Smooth muscle cell (in vitro differentiated cells): Measurements from ENCODE around the gene CAMSAP1. TPM values are rescaled to one million over a fixed set of nuclear protein-coding genes. Genes with fewer than 3 reads are reported as not detected.

ENCODE experiments used
- DNase-seq: peaks from one replicate; lab custom pipeline; 2025; ENCODE audit not compliant: unreplicated experiment; lab: John Stamatoyannopoulos, UW
- H2AFZ ChIP-seq: fragments of 200-600 bp; sonication (generic); 2 replicates; pipeline ENCODE4 v1.6.0; 2016; ENCODE audit warnings: antibody characterized with exemption, low read depth, mild to moderate bottlenecking
- H3F3A ChIP-seq: fragments of 200-600 bp; sonication (generic); 2 replicates; pipeline ENCODE4 v1.6.0; 2017; ENCODE audit warnings: antibody characterized with exemption, low read depth
- H3K27ac ChIP-seq: fragments of 200-600 bp; sonication (generic); 2 replicates; pipeline ENCODE4 v1.5.1; 2016; ENCODE audit warnings: low read depth, mild to moderate bottlenecking
- H3K27me3 ChIP-seq: fragments of 200-600 bp; sonication (generic); 2 replicates; pipeline ENCODE4 v1.6.1; 2016; ENCODE audit warnings: low read depth, mild to moderate bottlenecking
- H3K36me3 ChIP-seq: fragments of 200-600 bp; sonication (generic); 2 replicates; pipeline ENCODE4 v1.5.1; 2016; ENCODE audit warnings: low read depth
- H3K4me1 ChIP-seq: fragments of 200-600 bp; sonication (generic); 2 replicates; pipeline ENCODE4 v1.5.1; 2016; ENCODE audit warnings: low read depth
- H3K4me2 ChIP-seq: fragments of 200-600 bp; sonication (generic); 2 replicates; pipeline ENCODE4 v1.6.0; 2016; ENCODE audit warnings: mild to moderate bottlenecking
- H3K4me3 ChIP-seq: fragments of 200-600 bp; sonication (generic); 2 replicates; pipeline ENCODE4 v1.5.1; 2016; ENCODE audit warnings: mild to moderate bottlenecking
- H3K79me2 ChIP-seq: fragments of 200-600 bp; sonication (generic); 2 replicates; pipeline ENCODE4 v1.6.0; 2016; ENCODE audit warnings: low read depth, mild to moderate bottlenecking
- H3K9ac ChIP-seq: fragments of 200-600 bp; sonication (generic); 2 replicates; pipeline ENCODE4 v1.6.0; 2016; ENCODE audit warnings: low read depth
- H3K9me3 ChIP-seq: fragments of 200-600 bp; sonication (generic); replicated peaks from 2 replicates; pipeline ENCODE4 v1.5.1; 2016; ENCODE audit warnings: low read depth
- H4K20me1 ChIP-seq: fragments of 200-600 bp; sonication (generic); 2 replicates; pipeline ENCODE4 v1.6.0; 2016; ENCODE audit warnings: low read depth
- WGBS: methylation state at CpG from one replicate; pipeline ENCODE4 v1.1.7; 2016; ENCODE audit warnings: low lambda C conversion rate; 5-methylcytosine and 5-hydroxymethylcytosine counted together
- polyA plus RNA-seq: library from polyadenylated mRNA; unstranded; fragments of >200 nt; fragmentation: Nextera tagmentation; extraction: Ambion mirVana; gene quantifications from 2 replicates; pipeline ENCODE4 v1.2.1, GENCODE V29; 2016
- total RNA-seq: library from RNA; depleted of rRNA; stranded (reverse); fragments of >200 nt; gene quantifications from 2 replicates; pipeline ENCODE4 v1.2.3, GENCODE V29; 2014
- TF ChIP-seq, protein P1 (sequence below): fragments of 200-600 bp; sonication (generic); IDR thresholded peaks from 2 replicates; pipeline ENCODE4 v1.5.1; 2017; ENCODE audit warnings: borderline replicate concordance, mild to moderate bottlenecking, antibody characterized with exemption; ENCODE audit not compliant: insufficient read depth, poor library complexity, severe bottlenecking

Gene CAMSAP1
- total and polyA plus RNA-seq, 2 experiments from 2014 or later: 5.4 to 17.8 TPM

DNA sequence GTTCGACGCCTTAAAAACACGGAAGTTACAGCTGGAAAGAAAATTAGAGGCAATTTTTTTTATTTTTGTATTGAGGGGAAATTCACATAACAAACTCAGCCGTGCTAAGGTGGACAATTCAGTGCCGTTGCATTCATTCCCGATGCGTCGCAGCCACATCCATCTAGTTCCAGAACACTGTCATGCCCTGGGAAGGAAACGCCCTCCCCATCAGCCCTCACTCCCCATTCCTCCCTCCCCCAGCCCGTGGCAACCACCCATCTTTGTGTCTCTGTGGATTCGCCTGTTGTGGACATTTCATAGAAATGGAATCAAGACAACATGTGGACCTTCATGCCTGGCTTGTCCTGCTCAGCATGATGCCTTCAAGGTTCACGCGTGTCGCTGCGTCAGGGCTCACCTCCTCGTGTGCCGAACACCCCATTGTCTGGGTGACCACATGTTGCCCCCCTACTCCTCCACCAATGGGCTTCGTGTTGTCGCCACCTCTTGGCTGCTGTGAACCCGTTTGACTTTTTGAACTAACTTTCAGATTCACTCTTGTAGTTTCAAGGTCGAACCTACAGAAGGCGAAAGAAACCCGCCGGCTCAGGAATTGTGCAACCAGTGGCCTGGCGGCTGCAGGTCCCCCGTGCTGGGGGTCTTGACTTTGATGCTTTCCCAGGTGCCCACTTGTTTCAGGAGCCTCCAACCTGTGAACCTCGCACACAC lies 17.4 kb upstream of the CAMSAP1 start:
- peaks cover 33% of the 10 kb centered on the region for H4K20me1 ChIP-seq
- no peak overlapping the region for H2AFZ ChIP-seq
- H3F3A ChIP-seq: no peaks in the 10 kb centered on the region
- TF ChIP-seq, protein P1, sequence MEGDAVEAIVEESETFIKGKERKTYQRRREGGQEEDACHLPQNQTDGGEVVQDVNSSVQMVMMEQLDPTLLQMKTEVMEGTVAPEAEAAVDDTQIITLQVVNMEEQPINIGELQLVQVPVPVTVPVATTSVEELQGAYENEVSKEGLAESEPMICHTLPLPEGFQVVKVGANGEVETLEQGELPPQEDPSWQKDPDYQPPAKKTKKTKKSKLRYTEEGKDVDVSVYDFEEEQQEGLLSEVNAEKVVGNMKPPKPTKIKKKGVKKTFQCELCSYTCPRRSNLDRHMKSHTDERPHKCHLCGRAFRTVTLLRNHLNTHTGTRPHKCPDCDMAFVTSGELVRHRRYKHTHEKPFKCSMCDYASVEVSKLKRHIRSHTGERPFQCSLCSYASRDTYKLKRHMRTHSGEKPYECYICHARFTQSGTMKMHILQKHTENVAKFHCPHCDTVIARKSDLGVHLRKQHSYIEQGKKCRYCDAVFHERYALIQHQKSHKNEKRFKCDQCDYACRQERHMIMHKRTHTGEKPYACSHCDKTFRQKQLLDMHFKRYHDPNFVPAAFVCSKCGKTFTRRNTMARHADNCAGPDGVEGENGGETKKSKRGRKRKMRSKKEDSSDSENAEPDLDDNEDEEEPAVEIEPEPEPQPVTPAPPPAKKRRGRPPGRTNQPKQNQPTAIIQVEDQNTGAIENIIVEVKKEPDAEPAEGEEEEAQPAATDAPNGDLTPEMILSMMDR: no peak
- no peak overlapping the region for H3K4me3 ChIP-seq
- no peaks in the 10 kb centered on the region for H3K79me2 ChIP-seq
- 94% methylated on average over 27 of the region's 27 CpGs for whole genome bisulfite sequencing
- H3K4me1 ChIP-seq: no peaks in the 10 kb centered on the region
- no peak overlapping the region for H3K27ac ChIP-seq
- H3K9ac ChIP-seq: no peak overlapping the region
- H3K36me3 ChIP-seq: no peaks in the 10 kb centered on the region
- H3K9me3 ChIP-seq: no peaks in the 10 kb centered on the region
- no peaks in the 10 kb centered on the region for H3K27me3 ChIP-seq
- no peak for DNase-seq
- no peak overlapping the region for H3K4me2 ChIP-seq

DNA sequence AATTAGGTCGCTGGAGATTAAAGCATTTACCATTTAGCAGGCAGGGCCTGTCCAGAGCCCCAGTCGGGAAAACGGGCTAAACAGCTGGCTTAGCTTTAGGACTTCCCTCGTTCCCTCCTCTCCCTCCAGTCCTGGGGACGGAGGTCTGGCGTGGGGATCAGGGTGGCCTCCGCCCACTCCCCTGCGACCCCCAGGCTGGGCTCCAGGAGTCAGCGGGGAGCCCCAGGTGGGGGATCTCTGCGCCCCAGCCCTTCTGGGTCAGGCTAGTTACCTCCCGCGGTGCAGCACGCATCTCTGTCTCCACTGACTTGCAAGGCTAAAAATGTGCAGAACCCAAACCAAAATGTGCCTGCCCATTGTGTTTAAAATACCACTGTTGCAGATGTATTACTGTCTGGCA lies 16.2 kb upstream of the CAMSAP1 start:
- no peak overlapping the region for H3K4me3 ChIP-seq
- peaks cover 21% of the 10 kb centered on the region for H4K20me1 ChIP-seq
- DNase-seq: no peak
- no peak overlapping the region for H2AFZ ChIP-seq
- WGBS: 95% methylated on average over 13 of the region's 13 CpGs
- H3F3A ChIP-seq: no peaks in the 10 kb centered on the region
- H3K9ac ChIP-seq: no peak overlapping the region
- no peaks in the 10 kb centered on the region for H3K79me2 ChIP-seq
- H3K4me2 ChIP-seq: no peak overlapping the region
- no peaks in the 10 kb centered on the region for H3K27me3 ChIP-seq
- no peaks in the 10 kb centered on the region for H3K9me3 ChIP-seq
- TF ChIP-seq, protein P1: no peak
- no peaks in the 10 kb centered on the region for H3K4me1 ChIP-seq
- H3K27ac ChIP-seq: no peak overlapping the region
- no peaks in the 10 kb centered on the region for H3K36me3 ChIP-seq

DNA sequence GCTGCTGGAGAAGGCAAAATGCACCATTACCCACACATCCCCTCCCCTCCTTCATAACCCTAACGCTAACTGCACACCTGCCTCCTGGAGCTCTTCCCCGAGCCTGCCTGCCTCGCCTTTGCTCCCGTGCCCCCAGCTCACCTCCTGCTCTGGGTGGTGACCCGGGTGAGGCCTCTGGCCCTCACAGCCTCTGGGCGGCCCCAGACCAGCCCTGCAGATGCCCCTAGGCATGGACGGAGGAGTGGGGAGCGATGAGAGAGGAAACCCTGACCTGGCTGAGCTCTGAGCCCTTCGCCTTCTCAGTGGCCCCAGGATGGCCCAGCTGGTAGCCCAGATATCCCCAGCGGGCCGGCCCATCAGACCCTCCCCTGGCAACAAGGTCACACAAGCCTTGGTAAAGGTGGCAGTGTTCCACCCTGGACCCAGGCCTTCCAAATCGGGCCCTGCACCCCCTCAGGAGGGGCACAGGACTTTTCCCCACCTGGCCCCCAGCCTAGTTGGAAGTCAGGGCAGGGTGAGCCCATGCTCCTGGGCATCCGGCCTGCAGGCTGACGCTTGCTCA lies 14.5 kb upstream of the CAMSAP1 start:
- Histone ChIP-seq H3K79me2 (no peaks in the 10 kb centered on the region), H3K4me1 (no peaks in the 10 kb centered on the region), H3F3A (no peaks in the 10 kb centered on the region), H4K20me1 (peaks cover 6% of the 10 kb centered on the region), H2AFZ (no peak overlapping the region), H3K36me3 (peaks cover 3% of the 10 kb centered on the region), H3K9me3 (peaks cover 7% of the 10 kb centered on the region), H3K27ac (no peak overlapping the region), H3K9ac (no peak overlapping the region), H3K4me2 (no peak overlapping the region), H3K27me3 (no peaks in the 10 kb centered on the region), H3K4me3 (no peak overlapping the region)
- WGBS: 97% methylated on average over 14 of the region's 14 CpGs
- TF ChIP-seq, protein P1: no peak
- DNase-seq: no peak

DNA sequence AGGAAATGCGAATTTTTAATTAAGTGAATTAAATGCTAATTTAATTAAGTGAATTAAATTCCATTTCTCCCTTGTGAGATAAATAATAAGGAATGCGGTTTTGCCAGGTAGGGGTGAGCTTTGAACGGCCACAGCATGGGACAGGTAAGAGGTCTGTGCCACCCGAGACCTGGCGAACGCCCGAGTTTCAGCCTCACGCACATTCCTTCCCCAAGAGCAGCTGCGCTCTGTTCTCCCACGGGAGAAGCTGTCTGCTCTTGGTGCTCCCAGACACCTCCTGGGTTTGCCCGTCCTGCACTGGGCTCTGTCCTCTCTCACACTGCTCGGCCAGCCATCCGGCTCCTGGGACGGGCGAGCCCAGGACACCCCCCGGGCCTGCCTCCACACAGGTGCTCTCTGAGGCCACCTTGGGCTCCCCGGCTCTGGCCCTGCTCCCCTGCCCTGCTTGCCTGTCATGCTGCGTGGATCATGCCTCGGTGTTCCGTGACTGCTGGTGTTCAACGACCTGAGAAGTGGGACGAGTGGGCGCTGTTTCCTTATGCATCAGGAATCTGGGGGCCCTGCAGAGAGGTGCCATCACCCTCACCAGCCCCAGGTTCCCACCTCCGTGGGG lies 13.7 kb upstream of the CAMSAP1 start:
- Histone ChIP-seq H3K4me1 (no peaks in the 10 kb centered on the region), H4K20me1 (no peaks in the 10 kb centered on the region), H3F3A (no peaks in the 10 kb centered on the region), H3K4me2 (no peak overlapping the region), H3K9me3 (peaks cover 15% of the 10 kb centered on the region), H3K79me2 (no peaks in the 10 kb centered on the region), H3K27ac (no peak overlapping the region), H2AFZ (no peak overlapping the region), H3K9ac (no peak overlapping the region), H3K36me3 (peaks cover 11% of the 10 kb centered on the region), H3K27me3 (no peaks in the 10 kb centered on the region), H3K4me3 (no peak overlapping the region)
- no peak for DNase-seq
- 93% methylated on average over 24 of the region's 24 CpGs for WGBS
- TF ChIP-seq, protein P1: no peak
